SK-N-MC (cell line): ENCODE data around the gene OR4D9.

Source experiments
- DNase-seq: peaks from one replicate; pipeline ENCODE4 v3.0.0-alpha.2; 2011; ENCODE audit warnings: low read depth, low spot score
- H3K27ac ChIP-seq: fragments of 200-600 bp; sonication (generic); 2 replicates; pipeline ENCODE4 v1.5.1; 2016; ENCODE audit warnings: mixed run types
- H3K36me3 ChIP-seq: fragments of 200-600 bp; sonication (generic); 2 replicates; pipeline ENCODE4 v1.6.1; 2017; ENCODE audit warnings: antibody characterized with exemption, low read length, mixed read lengths; ENCODE audit not compliant: insufficient read depth
- H3K4me3 ChIP-seq: fragments of 200-600 bp; sonication (generic); 2 replicates; pipeline ENCODE4 v1.5.1; 2016
- H3K9ac ChIP-seq: fragments of 200-600 bp; sonication (generic); 2 replicates; pipeline ENCODE4 v1.8.0; 2017; ENCODE audit warnings: mixed run types, mixed read lengths; ENCODE audit not compliant: insufficient read length
- H3K9me3 ChIP-seq: fragments of 200-600 bp; sonication (generic); 2 replicates; pipeline ENCODE4 v1.6.1; 2017; ENCODE audit warnings: low read depth, mild to moderate bottlenecking, antibody characterized with exemption, low read length, moderate library complexity, mixed read lengths
- EZH2 ChIP-seq: fragments of 200-600 bp; sonication (generic); IDR thresholded peaks from one replicate; pipeline ENCODE4 v1.6.1; 2017; ENCODE audit warnings: antibody characterized with exemption
- FOXP2 ChIP-seq: optimal IDR thresholded peaks from 2 replicates; pipeline ENCODE3; 2011; ENCODE audit warnings: mild to moderate bottlenecking, moderate library complexity; ENCODE audit not compliant: insufficient read depth; ENCODE audit errors: extremely low read length, control extremely low read depth
- POLR2AphosphoS5 ChIP-seq: IDR thresholded peaks from 2 replicates; pipeline ENCODE4 v1.6.1; 2012; ENCODE audit warnings: mild to moderate bottlenecking, low read depth, low read length, borderline replicate concordance

Gene OR4D9

DNA sequence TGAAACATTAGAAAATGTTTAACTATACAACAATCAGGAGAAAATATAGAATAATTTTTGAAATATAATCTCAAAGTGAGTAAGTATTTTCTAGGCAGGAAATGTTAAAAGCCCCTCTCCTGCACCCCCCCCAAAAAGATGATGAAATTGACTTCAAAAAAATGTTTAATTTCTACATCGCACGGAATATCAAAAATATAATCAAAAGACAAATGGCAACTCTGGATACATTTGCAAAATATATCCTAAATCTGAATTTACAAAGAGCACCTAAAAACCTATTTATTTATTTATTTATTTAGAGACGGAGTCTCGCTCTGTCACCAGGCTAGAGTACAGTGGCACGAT, 36.9 kb downstream of the OR4D9 start:
- Histone ChIP-seq H3K27ac (0 out of 2 replicates have a peak overlapping the region, but pooled peaks have one; percentile 25), H3K36me3 (no peaks in the 10 kb centered on the region), H3K9me3 (no peaks in the 10 kb centered on the region), H3K4me3 (no peak overlapping the region), H3K9ac (no peak overlapping the region)
- TF ChIP-seq POLR2AphosphoS5 (no peak), FOXP2 (no peak), EZH2 (no peak)
- DNase-seq: no peak

DNA sequence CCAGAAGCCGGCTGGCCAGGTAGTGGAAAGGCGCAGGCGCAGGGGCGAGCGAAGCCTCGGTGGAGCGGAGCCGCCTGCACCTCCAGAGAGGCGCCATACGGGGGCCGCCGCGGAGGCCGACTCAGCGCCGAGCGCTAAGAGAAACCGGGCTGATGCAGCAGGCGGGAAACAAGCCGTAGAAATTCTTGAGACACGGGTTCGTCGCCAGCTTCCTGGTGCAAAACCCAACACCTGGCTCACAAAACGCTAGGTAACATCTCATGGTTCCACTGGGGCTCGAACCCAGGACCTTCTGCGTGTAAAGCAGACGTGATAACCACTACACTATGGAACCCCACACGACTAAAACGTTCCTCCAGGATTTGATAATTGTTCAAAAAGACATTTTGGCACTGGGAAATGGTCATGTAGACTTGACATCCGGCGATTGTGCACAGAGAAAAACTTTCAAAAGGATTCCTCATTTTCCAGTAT, 39.1 kb downstream of the OR4D9 start:
- DNase-seq: peak; percentile 97
- H3K4me3 ChIP-seq: peak overlapping the region; percentile 84
- H3K9me3 ChIP-seq: no peaks in the 10 kb centered on the region
- no peaks in the 10 kb centered on the region for H3K36me3 ChIP-seq
- no peak for TF ChIP-seq FOXP2
- peak; percentile 35; the same call in 1 of the 2 replicates for TF ChIP-seq POLR2AphosphoS5
- H3K9ac ChIP-seq: peak overlapping the region; percentile 88
- H3K27ac ChIP-seq: peak overlapping the region; percentile 97

DNA sequence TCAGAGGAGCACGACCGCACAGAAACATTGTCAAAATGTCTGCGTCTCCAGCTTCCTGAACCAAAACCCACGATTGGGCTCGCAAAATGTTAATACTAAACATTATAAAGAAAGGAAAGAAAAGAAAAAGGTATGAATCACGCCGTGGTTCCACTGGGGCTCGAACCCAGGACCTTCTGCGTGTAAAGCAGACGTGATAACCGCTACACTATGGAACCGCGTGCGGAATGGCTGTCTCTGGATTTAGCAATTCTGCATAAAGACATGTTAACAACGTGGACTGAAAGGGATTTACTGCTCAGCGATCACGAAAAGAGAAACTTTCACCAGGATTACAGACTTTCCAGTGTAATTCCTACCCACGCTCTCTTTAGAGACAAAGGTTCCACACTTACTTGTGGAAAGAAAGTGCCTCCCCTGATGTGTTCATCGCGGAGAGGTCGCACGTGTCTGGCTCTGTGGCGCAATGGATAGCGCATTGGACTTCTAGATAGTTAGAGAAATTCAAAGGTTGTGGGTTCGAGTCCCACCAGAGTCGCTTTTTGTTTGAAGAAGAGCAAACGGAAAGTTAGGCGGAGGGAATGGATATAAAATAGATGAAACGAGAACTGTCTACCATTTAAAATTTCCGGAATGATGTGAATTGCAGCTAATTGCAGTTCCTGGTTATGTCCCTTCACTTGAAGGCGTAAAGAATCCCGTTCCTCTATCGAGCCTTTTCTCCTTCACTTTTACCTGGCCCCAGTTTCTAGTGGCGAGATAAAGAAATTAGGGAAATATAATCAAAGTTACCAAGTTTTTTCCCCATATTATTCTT, 39.7 kb downstream of the OR4D9 start:
- peak overlapping the region; percentile 88 for H3K9ac ChIP-seq
- TF ChIP-seq FOXP2 (no peak), POLR2AphosphoS5 (no peak), EZH2 (no peak)
- no peaks in the 10 kb centered on the region for H3K9me3 ChIP-seq
- H3K4me3 ChIP-seq: peak overlapping the region; percentile 84
- peak overlapping the region; percentile 97 for H3K27ac ChIP-seq
- no peaks in the 10 kb centered on the region for H3K36me3 ChIP-seq
- DNase-seq: peak; percentile 95

DNA sequence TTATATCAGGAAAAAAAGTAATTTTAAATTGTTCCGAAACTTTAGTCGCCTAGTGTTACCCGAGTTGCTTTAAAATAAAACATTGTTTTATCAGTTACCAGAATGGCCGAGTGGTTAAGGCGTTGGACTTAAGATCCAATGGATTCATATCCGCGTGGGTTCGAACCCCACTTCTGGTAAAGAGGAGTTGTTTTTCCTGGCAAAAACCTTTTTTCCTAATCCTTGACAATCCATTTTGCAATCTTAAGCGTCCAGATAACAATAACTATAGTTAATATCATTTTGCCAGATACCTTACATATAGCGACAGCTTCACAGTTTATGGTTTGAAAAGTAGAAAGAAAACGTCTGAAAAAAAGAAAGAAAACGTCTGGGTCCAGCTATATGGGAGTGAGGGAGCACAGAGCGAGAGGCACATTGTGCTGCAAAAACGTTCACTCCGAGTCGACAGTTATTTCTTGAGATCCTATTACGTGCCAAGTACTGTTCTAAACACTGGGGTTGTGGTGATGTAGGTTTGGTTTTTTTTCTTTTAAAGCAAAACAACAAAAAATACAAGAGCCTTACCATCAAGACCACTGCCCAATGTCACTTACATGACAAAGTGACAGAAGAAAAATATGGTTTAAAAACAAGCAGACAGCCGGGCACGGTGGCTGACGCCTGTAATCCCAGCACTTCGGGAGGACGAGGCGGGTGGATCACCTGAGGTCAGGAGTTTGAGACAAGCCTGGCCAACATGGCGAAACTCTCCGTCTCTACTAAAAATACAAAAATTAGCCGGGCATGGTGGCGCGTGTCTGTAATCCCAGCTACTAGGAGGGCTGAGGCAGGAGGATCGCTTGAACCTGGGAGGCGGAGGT, 40.6 kb downstream of the OR4D9 start:
- Histone ChIP-seq H3K27ac (peak overlapping the region; percentile 97), H3K9ac (peak overlapping the region; percentile 88), H3K36me3 (no peaks in the 10 kb centered on the region), H3K4me3 (peak overlapping the region; percentile 84), H3K9me3 (no peaks in the 10 kb centered on the region)
- TF ChIP-seq FOXP2 (no peak), POLR2AphosphoS5 (no peak), EZH2 (no peak)
- no peak for DNase-seq

DNA sequence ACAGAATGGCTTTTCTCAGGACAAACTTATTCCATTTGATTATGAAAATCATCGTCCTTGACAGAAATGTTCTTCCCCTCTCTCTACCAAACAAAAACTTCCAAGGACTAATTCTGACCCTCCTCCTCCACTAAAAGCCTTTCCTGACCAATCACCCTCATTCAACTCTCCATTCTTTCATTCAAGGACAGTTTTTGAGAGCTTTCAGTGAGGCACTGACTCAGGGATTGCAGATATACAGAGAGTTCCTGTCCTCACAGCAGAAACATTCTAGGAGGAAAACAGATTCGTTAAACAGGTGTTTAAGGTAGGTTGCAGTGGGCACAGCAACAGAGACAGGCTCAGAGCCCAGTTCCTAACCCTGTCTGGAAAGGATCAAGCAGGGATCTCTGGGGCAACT, 41.5 kb downstream of the OR4D9 start:
- Histone ChIP-seq H3K9ac (no peak overlapping the region), H3K9me3 (no peaks in the 10 kb centered on the region), H3K4me3 (no peak overlapping the region), H3K36me3 (no peaks in the 10 kb centered on the region), H3K27ac (no peak overlapping the region)
- no peak for DNase-seq
- TF ChIP-seq POLR2AphosphoS5 (no peak), EZH2 (no peak), FOXP2 (no peak)

DNA sequence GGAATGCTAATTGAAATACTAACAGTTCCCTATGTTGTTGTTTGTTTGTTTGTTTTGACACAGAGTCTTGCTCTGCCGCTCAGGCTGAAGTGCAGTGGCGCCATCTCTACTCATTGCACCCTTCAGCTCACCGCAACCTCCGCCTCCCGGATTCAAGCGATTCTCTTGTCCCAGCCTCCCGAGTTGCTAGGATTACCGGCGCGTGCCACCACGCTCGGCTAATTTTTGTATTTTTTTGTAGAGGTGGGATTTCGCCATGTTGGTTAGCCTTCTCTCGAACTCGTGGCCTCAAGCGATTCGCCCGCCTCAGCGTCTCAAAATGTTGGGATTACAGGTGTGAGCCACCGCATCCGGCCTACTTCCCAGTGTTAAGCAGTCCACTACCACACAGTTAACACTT, 42.0 kb downstream of the OR4D9 start:
- Histone ChIP-seq H3K27ac (no peak overlapping the region), H3K9me3 (no peaks in the 10 kb centered on the region), H3K9ac (no peak overlapping the region), H3K36me3 (no peaks in the 10 kb centered on the region), H3K4me3 (no peak overlapping the region)
- no peak for TF ChIP-seq EZH2
- TF ChIP-seq POLR2AphosphoS5: no peak
- TF ChIP-seq FOXP2: no peak
- DNase-seq: no peak

- peak overlapping the region; percentile 88 for H3K9ac ChIP-seq
- DNase-seq: no peak
- no peaks in the 10 kb centered on the region for H3K9me3 ChIP-seq
- TF ChIP-seq POLR2AphosphoS5 (no peak), EZH2 (no peak), FOXP2 (no peak)
- H3K36me3 ChIP-seq: no peaks in the 10 kb centered on the region
- peak overlapping the region; percentile 93 for H3K27ac ChIP-seq
- H3K4me3 ChIP-seq: peak overlapping the region; percentile 93
These were observed 44.3 kb downstream of the OR4D9 start for GRCh38 chr11:59555601-59556114.
